HG02588 (cell line): ENCODE measurements around the gene C3orf18.

Experiments used
- ATAC-seq: cut with Tn5 transposase; IDR thresholded peaks from one replicate; pipeline ENCODE4 v1.9.1; 2021; ENCODE audit warnings: mild to moderate bottlenecking, moderate library complexity; ENCODE audit not compliant: unreplicated experiment

C3orf18 gene

DNA sequence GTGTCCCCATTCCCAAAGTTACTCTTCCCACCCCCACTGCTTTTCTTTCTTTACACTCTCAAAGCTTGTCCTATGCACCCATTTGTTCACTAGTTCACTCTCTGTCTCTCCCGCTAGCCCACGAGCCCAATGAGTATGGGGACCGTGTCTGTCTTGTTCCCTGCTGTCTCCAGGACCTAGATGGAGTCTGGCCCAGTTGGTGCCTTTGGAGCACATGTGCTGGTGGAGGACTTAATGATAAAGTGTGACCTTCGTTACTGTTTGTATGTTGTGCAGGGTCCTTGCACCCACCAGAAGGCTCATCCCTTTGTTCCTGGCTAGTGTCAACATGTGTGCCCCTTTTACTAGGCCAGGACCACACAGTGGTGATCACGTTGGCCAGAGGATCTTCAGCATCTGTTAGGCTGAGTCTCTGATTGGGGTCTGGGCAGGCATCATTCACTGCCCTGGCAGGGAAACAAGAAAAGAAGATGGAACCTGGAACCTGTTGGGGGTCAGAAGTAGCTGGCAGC lies 36.6 kb upstream of the C3orf18 start:
- ATAC-seq, result no peak

- ATAC-seq, result no peak
These were observed 35.9 kb upstream of the C3orf18 start for GRCh38 chr3:50603261-50604109.

- ATAC-seq, result no peak
These were observed 35.1 kb upstream of the C3orf18 start for GRCh38 chr3:50602595-50603191.

DNA sequence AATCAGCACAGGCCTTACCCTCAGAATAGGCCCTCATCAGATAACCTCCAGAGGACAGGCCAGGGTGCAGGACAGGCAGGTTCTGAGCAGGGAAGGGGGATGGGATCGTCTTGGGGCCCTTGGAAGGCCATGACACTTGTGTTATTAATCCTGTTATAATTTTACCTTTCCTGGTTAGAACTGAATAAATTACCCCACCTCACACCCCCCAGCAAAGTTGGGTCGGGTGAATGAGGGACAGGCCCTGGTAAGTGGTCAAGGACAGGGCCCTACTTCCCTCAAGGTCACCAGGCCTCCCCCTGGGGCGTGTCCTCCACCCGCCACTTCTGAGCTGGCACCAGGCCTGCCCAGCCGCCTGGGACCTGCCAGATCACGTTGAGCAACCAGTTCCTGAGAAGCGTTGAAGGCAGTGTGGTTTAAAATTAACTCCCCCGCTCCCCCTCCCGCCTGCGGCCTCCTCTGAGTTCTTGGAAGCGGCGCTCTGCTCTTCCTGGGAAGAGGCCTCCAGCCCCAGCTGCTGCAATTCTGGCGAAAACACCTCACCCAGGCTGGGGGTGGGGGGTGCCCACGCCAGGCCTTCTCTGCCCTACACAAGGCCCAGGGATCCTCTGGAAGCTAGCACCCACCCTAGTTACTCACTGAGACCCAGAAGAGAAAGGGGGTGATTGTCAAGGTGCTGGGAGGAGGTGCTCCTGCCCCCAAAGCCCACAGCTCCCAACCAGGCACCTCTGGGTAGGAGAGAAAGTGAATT lies 33.5 kb upstream of the C3orf18 start:
- ATAC-seq, result peak; percentile 72

GRCh38 chr3:50600141-50600753 lies 32.7 kb upstream of the C3orf18 start:
- no peak for ATAC-seq

DNA sequence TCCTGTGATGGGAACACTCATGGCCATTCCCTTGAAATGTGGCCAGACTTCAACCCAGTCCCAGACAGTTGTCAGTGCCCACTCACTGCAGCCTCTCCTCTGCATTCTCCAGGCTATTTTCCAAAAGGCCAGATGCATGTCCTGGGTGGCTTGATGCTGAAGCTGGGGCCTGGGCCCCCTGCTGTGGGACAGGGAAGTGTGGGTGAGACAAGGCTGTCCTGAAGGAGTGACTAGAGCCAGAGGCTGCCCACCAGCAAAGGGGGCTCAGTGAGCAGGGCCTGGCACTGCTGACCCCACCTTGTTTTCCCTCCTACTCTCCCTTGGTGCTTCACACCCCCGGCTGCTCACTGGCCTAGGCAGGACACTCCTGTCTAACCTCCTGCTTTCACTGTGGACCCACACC lies 32.2 kb upstream of the C3orf18 start:
- no peak for ATAC-seq

DNA sequence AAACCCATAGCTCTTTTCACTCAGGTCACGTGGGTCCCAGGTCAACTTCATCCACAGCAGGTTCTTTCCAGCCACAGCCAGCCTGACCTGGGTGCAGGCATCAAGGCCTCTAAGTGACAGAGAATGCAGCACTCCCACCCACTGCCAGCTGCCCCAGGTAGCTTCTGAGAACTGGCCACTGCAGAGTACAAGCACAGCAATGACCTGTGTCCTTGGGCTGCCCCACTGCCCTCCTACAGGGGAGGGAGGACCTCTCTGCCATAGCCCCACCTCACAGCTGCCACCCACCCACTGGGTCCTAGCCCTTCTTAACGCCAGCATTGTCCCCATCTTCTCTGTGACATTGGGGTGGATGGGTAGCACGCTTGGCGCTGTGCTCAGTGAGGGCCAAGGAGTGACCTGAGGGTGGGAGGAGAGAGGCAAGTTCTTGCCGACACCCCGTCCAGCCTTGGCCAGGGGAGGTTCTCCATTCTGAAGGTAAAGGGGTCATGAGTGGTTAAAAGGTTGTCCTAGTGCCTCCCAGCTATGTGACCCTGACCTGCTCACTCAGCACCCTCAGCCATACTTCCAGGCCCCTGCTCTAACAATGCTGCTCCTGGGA lies 31.7 kb upstream of the C3orf18 start:
- no peak for ATAC-seq

GRCh38 chr3:50594253-50594785 lies 26.8 kb upstream of the C3orf18 start:
- no peak for ATAC-seq

DNA sequence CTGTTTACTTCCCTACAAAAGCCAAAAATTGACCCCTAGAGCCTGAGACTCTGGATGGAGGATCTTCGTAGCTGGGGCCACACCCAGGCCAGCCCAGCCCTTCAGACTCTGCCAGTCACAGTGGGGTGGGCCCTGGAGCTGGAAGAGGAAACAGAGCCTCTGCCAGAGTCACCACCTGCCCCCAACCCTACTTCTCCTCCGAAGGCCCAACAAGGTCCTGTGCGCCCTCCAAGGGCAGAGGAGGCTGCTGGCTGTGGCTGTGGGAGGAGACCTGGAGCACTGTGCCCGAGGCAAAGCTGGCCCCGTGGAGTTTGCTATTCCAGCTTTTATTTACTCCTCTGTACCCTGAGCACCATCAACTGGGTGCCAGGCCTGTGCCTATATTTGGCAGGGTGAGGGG lies 25.0 kb upstream of the C3orf18 start:
- ATAC-seq, result no peak

- no peak for ATAC-seq
These were observed 23.7 kb upstream of the C3orf18 start for GRCh38 chr3:50591196-50591741.

DNA sequence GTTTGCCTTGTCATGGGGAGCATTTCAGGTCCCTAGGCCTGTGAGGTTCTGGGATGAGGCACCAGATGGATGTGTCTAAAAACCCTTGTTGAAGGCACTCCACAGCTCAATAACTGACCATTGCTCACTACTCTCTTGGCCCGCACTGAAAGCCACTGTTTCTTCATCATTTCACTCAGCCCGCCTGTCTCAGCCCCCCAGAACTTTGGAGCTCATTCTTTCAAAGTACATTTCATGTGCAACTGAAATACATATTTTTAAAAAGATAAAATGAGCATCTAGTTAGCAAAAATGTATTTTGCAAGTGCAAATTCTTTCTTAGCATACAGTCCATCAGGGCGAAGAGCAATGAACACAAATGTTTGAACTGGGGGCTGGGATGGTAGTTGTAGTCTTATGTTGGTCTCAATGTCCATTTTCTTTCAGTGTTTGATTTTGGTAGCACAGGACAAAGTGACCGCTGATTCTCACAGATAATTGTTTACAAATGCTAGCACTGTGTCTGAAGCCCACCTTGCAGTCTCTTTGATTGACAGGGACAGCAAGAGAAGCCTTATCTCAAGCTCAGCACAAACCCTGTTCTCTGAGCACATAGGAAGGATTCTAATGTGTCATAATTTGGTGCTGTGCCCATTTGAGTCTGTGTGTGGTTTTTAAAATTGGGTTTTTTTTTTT lies 21.3 kb upstream of the C3orf18 start:
- ATAC-seq, result no peak

DNA sequence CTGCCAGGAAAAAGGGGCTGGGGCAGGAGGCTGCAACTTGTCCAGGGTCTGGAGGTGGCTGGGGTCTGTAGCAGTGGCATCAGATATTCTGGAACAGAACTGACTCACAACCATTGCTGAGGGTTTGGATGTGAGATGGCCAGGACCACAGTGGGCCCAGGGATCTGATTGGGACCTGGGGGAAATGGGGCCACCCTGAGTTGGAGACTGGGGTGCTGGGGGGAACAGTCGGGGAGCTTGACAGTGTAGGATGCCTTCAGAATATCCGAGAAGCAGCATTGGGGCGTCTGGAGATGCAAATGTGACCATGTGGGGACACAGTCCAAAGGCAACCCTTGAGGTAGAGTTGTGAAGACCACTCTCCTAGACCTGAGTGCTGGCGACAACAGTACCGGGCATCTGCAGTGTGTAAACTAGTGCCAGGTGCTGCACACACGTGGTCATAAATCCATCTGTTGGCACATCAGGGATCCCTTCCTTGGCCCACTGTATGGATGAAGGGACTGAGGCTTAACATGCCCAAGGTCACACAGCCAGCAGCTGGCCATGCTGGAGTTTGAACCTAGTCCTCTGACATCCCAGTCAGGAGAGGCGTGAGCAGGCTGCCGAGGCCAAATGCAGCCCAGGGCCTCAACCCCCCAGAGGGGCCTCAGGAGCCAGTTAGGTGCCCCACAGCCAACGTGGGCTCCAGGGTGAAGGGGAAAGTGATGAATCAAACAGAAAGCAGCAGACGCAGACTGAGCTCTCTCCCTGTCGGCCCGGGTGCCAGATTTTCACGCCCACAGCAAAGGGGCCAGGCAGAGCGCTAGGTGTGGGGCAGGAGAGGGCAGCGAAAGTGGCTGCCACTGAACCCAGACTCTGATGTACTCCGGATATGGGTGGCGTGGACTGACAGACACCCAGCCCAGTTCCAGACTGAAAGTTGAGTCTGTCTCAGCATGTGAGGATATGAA lies 20.5 kb upstream of the C3orf18 start:
- ATAC-seq, result peak; percentile 43

- no peak for ATAC-seq
These were observed 19.8 kb upstream of the C3orf18 start for GRCh38 chr3:50587373-50587772.

DNA sequence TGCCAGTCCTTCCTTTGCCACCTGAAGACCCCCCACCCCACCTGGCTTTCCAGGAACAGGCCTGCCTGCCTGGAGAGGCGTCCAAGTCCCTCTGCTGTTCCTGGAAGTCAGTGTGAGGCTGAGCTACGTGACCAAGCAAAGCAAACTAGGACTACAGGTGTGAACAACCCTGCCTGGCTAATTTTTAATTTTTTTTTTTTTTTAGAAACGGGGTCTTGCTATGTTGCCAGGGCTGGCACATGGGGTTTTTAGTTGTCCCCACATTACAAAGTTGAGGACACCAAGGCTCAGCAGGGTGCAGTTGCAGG lies 19.2 kb upstream of the C3orf18 start:
- no peak for ATAC-seq

DNA sequence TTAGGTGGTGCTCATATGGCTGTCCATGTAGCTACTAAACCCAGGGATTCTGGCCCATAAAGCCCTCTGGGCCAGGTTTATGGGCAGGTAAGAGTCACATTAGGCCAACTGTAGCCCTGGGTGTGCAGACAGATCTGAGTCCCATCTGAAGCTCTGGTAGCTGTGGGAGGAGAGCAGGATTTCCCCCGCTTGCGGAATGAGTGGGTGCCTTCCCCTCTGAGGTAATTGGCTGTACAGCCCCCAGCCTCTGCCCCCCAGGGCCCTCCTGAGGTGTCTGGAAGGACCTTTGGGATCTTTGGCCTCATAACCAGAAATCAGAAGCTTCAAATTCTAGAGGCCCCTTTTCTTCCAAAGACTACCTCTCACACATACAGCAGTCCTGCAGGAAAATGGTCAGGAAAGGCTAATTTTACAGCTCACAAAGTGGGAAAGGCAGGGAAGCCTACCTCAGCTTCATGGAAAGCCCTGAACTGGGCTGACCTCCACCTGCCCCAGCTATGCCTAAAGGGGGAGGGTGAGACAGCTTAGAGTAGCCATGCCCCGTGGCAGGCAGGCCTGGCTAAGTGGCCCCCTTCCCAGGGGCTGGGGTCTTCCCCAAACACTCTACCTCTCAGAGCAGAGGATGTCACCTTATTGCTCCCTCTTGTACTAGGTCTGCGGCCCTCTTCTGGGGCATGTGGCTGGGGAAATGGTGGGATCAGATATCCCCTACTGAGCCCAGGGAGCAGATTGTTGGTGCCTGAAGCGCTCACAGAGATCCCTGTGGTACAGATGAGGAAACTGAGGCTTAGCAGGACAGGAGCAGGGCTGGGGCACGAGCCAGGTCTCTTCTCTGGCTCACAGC lies 18.6 kb upstream of the C3orf18 start:
- ATAC-seq, result no peak

DNA sequence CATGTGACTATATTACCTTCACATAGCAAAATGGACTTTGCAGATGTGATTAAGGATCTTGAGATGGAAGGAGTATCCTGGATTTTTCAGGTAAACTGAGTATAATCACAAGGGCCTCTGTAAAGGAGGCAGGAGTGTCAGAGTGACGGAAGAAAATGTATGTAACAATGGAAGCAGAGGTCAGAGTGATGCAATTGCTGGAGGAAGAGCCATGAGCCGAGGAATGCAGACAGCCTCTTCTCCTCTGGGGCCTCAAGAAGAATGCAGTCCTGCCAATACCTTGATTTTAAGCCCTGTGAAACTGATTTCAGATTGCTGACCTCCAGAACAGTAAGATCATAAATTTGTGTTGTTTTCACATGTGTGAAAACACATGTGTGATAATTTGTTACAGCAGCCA lies 16.8 kb upstream of the C3orf18 start:
- ATAC-seq, result no peak

DNA sequence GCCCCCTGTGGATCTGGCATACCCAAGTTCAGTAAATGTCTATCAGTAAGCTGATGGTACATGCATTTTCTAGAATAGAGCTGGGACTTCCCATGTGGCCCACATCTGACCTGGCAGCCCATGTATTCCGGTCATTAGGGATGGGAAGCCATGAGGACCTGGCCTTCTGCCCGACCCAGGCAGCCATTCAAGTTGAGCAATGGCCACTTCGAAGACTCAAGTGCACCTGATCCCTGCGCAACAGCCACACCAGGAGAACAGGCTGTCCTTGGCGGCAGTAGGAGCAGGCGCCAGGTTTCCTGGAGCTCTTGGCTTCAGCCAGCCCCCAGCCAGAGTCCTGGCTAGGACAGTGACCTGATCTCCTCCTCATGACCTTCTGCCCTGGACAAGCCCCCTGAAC lies 16.4 kb upstream of the C3orf18 start:
- no peak for ATAC-seq

DNA sequence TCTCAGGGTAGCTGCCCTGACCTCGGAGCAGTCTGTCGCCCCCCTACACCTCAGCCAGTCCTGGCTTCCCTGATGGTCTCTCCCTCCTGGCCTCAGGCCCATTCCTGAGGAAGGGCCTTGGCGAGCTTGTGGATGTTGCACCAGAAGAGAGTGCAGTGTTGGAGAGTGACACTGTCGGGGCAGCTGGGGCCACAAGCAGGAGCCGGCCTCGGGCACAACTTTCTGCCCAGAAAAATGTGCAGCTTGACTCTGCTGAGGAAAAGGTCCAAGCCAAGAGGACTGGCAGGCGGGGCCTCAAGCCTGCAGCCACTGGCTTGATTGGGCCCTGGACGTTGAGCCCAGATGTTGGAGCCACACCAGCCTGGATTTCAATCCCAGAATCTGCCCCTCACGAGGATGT lies 14.5 kb upstream of the C3orf18 start:
- ATAC-seq, result no peak
